DND-41 (cell line): ENCODE data around the gene CEP164.

Source experiments
- ATAC-seq: fragments of 200-7000 bp; cut with Tn5 transposase; 3 replicates; pipeline ENCODE4 v1.9.1; 2021; ENCODE audit warnings: low read depth; ENCODE audit not compliant: insufficient read depth
- DNase-seq: peaks from one replicate; pipeline ENCODE4 v3.0.0-alpha.2; 2020
- H2AFZ ChIP-seq: 2 replicates; pipeline ENCODE4 v1.6.0; 2012; ENCODE audit warnings: low read depth, low read length
- H3K27ac ChIP-seq: 2 replicates; pipeline ENCODE4 v1.5.1; 2012; ENCODE audit warnings: low read length, inconsistent platforms
- H3K27me3 ChIP-seq: fragments of 200-600 bp; sonication (generic); 2 replicates; pipeline ENCODE4 v1.6.0; 2012; ENCODE audit warnings: low read length, mild to moderate bottlenecking, inconsistent platforms; ENCODE audit not compliant: insufficient read depth, poor library complexity
- H3K36me3 ChIP-seq: 2 replicates; pipeline ENCODE4 v1.5.1; 2012; ENCODE audit warnings: low read length, inconsistent platforms; ENCODE audit not compliant: insufficient read depth
- H3K4me1 ChIP-seq: 2 replicates; pipeline ENCODE4 v1.5.1; 2012; ENCODE audit warnings: mild to moderate bottlenecking, low read length; ENCODE audit not compliant: insufficient read depth
- H3K4me2 ChIP-seq: 2 replicates; pipeline ENCODE4 v1.6.0; 2012; ENCODE audit warnings: mild to moderate bottlenecking, moderate library complexity, low read length, inconsistent platforms; ENCODE audit not compliant: insufficient read depth
- H3K4me3 ChIP-seq, 2 experiments: fragments of 200-600 bp in 1 of 2; shearing (Covaris generic) in 1 of 2; 2 replicates each; pipeline ENCODE4 v1.5.1; 2012 to 2016; ENCODE audit warnings: inconsistent platforms in 2 of 2, low read length in 2 of 2, mild to moderate bottlenecking in 2 of 2, low read depth in 1 of 2, moderate library complexity in 1 of 2
- H3K79me2 ChIP-seq: 2 replicates; pipeline ENCODE4 v1.6.0; 2012; ENCODE audit warnings: low read length, inconsistent platforms; ENCODE audit not compliant: insufficient read depth
- H3K9ac ChIP-seq: 2 replicates; pipeline ENCODE4 v1.6.0; 2012; ENCODE audit warnings: low read depth, mild to moderate bottlenecking, inconsistent platforms, low read length, moderate library complexity
- H3K9me3 ChIP-seq: 2 replicates; pipeline ENCODE4 v1.5.1; 2012; ENCODE audit warnings: low read length, moderate library complexity, mild to moderate bottlenecking, inconsistent platforms; ENCODE audit not compliant: insufficient read depth, severe bottlenecking
- H4K20me1 ChIP-seq: 2 replicates; pipeline ENCODE4 v1.6.0; 2012; ENCODE audit warnings: low read length; ENCODE audit not compliant: insufficient read depth
- EZH2 ChIP-seq: IDR thresholded peaks from 3 replicates; pipeline ENCODE4 v1.6.1; 2012; ENCODE audit warnings: borderline replicate concordance, low read depth, mild to moderate bottlenecking, moderate library complexity, low read length, inconsistent platforms; ENCODE audit not compliant: severe bottlenecking
- TF ChIP-seq, protein P1 (sequence below): IDR thresholded peaks from 2 replicates; pipeline ENCODE4 v1.5.1; 2012; ENCODE audit warnings: borderline replicate concordance, low read length, moderate library complexity, mild to moderate bottlenecking; ENCODE audit not compliant: poor library complexity, severe bottlenecking; ENCODE audit errors: extremely low read depth

The CEP164 gene

GRCh38 chr11:117425679-117426296 is 98.1 kb downstream of the CEP164 start:
- Histone ChIP-seq H3K4me1 (no peaks in the 10 kb centered on the region), H3K27me3 (no peaks in the 10 kb centered on the region), H3K9ac (no peak overlapping the region), H2AFZ (no peak overlapping the region), H3K27ac (no peak overlapping the region), H3K4me2 (no peak overlapping the region), H3K36me3 (0 out of 2 replicates have a peak, but pooled peaks cover 2% of the 10 kb centered on the region), H4K20me1 (peaks cover 2% of the 10 kb centered on the region; the same call in 1 of the 2 replicates), H3K79me2 (no peaks in the 10 kb centered on the region), H3K9me3 (no peaks in the 10 kb centered on the region), H3K4me3 (no peak overlapping the region)
- DNase-seq (no peak), ATAC-seq (no peak)
- no peak for TF ChIP-seq EZH2
- TF ChIP-seq, protein P1, sequence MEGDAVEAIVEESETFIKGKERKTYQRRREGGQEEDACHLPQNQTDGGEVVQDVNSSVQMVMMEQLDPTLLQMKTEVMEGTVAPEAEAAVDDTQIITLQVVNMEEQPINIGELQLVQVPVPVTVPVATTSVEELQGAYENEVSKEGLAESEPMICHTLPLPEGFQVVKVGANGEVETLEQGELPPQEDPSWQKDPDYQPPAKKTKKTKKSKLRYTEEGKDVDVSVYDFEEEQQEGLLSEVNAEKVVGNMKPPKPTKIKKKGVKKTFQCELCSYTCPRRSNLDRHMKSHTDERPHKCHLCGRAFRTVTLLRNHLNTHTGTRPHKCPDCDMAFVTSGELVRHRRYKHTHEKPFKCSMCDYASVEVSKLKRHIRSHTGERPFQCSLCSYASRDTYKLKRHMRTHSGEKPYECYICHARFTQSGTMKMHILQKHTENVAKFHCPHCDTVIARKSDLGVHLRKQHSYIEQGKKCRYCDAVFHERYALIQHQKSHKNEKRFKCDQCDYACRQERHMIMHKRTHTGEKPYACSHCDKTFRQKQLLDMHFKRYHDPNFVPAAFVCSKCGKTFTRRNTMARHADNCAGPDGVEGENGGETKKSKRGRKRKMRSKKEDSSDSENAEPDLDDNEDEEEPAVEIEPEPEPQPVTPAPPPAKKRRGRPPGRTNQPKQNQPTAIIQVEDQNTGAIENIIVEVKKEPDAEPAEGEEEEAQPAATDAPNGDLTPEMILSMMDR, result no peak

DNA sequence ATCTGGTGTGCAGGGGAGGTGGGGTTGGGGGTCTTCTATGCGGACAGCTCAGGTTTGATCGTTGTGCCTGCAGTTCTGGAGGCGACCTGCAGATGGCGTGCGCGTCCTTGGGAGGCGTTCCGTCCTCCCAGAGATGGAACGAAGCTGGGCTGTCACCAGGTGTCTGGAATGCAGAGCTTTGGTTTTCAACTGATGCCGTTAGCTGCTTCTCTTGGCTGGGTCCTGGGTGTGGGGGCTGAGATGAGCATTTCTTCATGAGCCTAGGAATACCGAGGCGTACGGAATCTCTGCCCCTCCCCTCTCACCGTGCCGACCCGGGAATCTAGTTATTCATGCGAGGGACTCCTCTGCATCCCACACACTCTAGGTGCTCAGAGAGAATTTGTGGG is 98.6 kb downstream of the CEP164 start:
- Histone ChIP-seq H3K4me1 (no peaks in the 10 kb centered on the region), H3K79me2 (no peaks in the 10 kb centered on the region), H3K27ac (no peak overlapping the region), H3K9ac (no peak overlapping the region), H3K27me3 (no peaks in the 10 kb centered on the region), H3K9me3 (no peaks in the 10 kb centered on the region), H3K4me3 (no peak overlapping the region), H2AFZ (no peak overlapping the region), H4K20me1 (peaks cover 2% of the 10 kb centered on the region; the same call in 1 of the 2 replicates), H3K36me3 (0 out of 2 replicates have a peak, but pooled peaks cover 5% of the 10 kb centered on the region), H3K4me2 (no peak overlapping the region)
- ATAC-seq (peak; percentile 92), DNase-seq (peak; percentile 76)
- TF ChIP-seq, protein P1, result peak; percentile 100
- no peak for TF ChIP-seq EZH2

DNA sequence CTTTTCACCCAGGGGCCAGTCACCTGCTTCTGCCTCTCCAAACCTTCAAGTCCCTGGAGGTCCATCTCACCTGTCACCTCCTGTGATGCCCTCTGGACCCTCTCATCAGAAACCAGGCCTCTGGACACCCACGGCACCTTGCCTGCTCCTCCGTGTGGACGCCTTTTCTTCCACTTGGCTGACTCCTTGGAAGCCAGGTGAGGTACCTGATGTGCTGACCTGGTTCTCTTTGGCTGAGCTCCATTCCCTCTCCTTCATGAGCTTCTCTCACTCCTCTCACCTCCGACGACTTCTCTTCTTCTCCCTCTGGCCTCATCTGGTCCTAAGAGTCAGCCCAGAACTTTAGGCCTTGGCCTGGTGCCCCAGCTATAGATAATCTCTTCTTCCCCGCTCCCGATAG is 99.3 kb downstream of the CEP164 start:
- H3K9me3 ChIP-seq, result no peaks in the 10 kb centered on the region
- no peak overlapping the region for H3K9ac ChIP-seq
- no peak overlapping the region for H2AFZ ChIP-seq
- TF ChIP-seq, protein P1, result no peak
- no peak for TF ChIP-seq EZH2
- no peaks in the 10 kb centered on the region for H3K27me3 ChIP-seq
- DNase-seq (no peak), ATAC-seq (no peak)
- no peak overlapping the region for H3K4me2 ChIP-seq
- no peak overlapping the region for H3K4me3 ChIP-seq
- H3K79me2 ChIP-seq, result no peaks in the 10 kb centered on the region
- 0 out of 2 replicates have a peak, but pooled peaks cover 5% of the 10 kb centered on the region for H3K36me3 ChIP-seq
- H4K20me1 ChIP-seq, result peaks cover 2% of the 10 kb centered on the region; the same call in 1 of the 2 replicates
- H3K4me1 ChIP-seq, result no peaks in the 10 kb centered on the region
- H3K27ac ChIP-seq, result no peak overlapping the region
